Colonic mucosa (tissue), 4 donors: ENCODE measurements around the gene CHST14. TPM values are rescaled to one million over a fixed set of nuclear protein-coding genes. Genes with fewer than 3 reads are reported as not detected.
A peak's percentile ranks its signal among the peaks of the same experiment; 100 is the strongest.

Experiments used
- DNase-seq: peaks from one replicate; pipeline ENCODE4 v3.0.0-alpha.2; 2020
- H3K27ac ChIP-seq: fragments of 200-600 bp; one replicate; pipeline ENCODE4 v1.8.0; 2021
- H3K27me3 ChIP-seq: fragments of 200-600 bp; one replicate; pipeline ENCODE4 v1.8.0; 2021
- H3K36me3 ChIP-seq: fragments of 200-600 bp; one replicate; pipeline ENCODE4 v1.8.0; 2021
- H3K4me1 ChIP-seq: fragments of 200-600 bp; one replicate; pipeline ENCODE4 v1.8.0; 2021; ENCODE audit warnings: mild to moderate bottlenecking
- H3K4me3 ChIP-seq: fragments of 200-600 bp; one replicate; pipeline ENCODE4 v1.8.0; 2021
- H3K9ac ChIP-seq, 2 donors: one replicate each; pipeline ENCODE4 v1.7.0; 2013; ENCODE audit warnings: control low read depth in 2 of 2, low read depth in 2 of 2, low read length in 2 of 2
- H3K9me3 ChIP-seq: fragments of 200-600 bp; one replicate; pipeline ENCODE4 v1.8.0; 2021
- intact Hi-C: fragments of 100-400 bp; cut with DNase I; formaldehyde crosslinking; loops from one replicate; pipeline ENCODE4 v1.14.1; 2022
- total RNA-seq, 2 donors: library from RNA; stranded (reverse); fragmentation: NEBNext Ultra II Directional in 1 of 2; extraction: Animal tissue kit (Norgen Biotek cat#: 25700) in 1 of 2; gene quantifications; one replicate each; pipeline ENCODE4 v1.2.1, GENCODE V29; 2021
- TF ChIP-seq, protein P1 (sequence below): fragments of 200-600 bp; IDR thresholded peaks from one replicate; pipeline ENCODE4 v1.8.0; 2022; ENCODE audit warnings: antibody characterized with exemption, mild to moderate bottlenecking
- donor health status: healthy.
- donor health status: DM: no; HTN: no; CAD: no.
- donor health status: DM: no; HTN: no; CAD: no.

The CHST14 gene
- total RNA-seq, 2 donors from 2014 or later = 3.9 to 4.5 TPM

GRCh38 chr15:40435710-40436089 is 35.1 kb upstream of the CHST14 start:
- intact Hi-C loops = no loop called here
- peak overlapping the region; percentile 29 for H3K4me3 ChIP-seq
- peak overlapping the region; percentile 40 to 51 for H3K9ac ChIP-seq
- no peaks in the 10 kb centered on the region for H3K9me3 ChIP-seq
- H3K36me3 ChIP-seq = no peaks in the 10 kb centered on the region
- no peak for DNase-seq
- no peak overlapping the region for H3K27ac ChIP-seq
- no peaks in the 10 kb centered on the region for H3K27me3 ChIP-seq
- TF ChIP-seq, protein P1, sequence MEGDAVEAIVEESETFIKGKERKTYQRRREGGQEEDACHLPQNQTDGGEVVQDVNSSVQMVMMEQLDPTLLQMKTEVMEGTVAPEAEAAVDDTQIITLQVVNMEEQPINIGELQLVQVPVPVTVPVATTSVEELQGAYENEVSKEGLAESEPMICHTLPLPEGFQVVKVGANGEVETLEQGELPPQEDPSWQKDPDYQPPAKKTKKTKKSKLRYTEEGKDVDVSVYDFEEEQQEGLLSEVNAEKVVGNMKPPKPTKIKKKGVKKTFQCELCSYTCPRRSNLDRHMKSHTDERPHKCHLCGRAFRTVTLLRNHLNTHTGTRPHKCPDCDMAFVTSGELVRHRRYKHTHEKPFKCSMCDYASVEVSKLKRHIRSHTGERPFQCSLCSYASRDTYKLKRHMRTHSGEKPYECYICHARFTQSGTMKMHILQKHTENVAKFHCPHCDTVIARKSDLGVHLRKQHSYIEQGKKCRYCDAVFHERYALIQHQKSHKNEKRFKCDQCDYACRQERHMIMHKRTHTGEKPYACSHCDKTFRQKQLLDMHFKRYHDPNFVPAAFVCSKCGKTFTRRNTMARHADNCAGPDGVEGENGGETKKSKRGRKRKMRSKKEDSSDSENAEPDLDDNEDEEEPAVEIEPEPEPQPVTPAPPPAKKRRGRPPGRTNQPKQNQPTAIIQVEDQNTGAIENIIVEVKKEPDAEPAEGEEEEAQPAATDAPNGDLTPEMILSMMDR = no peak
- peaks cover 5% of the 10 kb centered on the region for H3K4me1 ChIP-seq

GRCh38 chr15:40436116-40436891 is 34.5 kb upstream of the CHST14 start:
- no peaks in the 10 kb centered on the region for H3K36me3 ChIP-seq
- TF ChIP-seq, protein P1 = no peak
- H3K9me3 ChIP-seq = no peaks in the 10 kb centered on the region
- intact Hi-C loops = no loop called here
- peak overlapping the region; percentile 26 to 58 for H3K9ac ChIP-seq
- no peak overlapping the region for H3K27ac ChIP-seq
- no peaks in the 10 kb centered on the region for H3K27me3 ChIP-seq
- peak; percentile 78 for DNase-seq
- H3K4me3 ChIP-seq = peak overlapping the region; percentile 29
- peaks cover 5% of the 10 kb centered on the region for H3K4me1 ChIP-seq

DNA sequence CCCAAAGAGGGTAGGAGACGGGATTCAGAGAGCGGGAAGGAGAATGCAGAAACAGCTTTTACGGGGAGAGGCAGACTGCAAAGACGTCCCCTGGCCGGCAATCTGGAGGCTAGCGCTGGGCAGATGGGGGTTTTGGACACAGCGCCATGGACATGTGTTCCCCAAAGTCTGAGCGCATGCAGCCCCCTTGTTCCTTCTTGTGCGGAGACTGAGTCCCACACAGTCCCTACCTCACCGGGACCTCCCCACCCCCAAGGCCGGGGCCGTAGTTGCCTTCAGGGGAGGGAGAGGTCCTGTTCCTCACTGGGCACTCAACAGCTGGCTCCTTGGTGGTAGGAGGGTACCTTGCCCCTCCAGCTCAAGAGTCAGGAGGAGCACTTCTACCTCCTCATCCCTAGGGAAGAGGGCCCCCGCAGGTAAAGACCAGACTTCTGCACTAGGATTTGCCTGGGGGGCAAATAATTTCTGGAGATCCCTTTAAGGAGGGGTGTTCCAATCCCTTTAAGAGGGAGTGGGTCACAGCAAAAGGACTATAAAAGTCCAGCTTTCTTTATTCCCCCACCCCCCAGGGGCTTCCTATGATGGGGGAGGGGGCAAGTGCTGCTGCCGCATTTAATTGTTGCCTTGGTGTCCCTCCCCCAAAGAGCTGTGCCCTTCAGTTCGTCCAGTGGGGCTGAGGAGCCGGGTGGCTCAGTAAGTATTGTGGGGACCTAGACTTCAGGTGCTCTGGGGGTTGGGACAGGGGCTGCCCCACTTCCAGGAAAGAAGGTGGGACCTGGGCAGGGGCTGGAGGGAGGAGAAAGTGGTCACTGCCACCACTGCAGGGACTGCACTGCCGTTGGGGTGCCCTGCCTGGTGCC is 33.7 kb upstream of the CHST14 start:
- H3K36me3 ChIP-seq = no peaks in the 10 kb centered on the region
- no peak overlapping the region for H3K27ac ChIP-seq
- H3K27me3 ChIP-seq = no peaks in the 10 kb centered on the region
- peaks cover 5% of the 10 kb centered on the region for H3K4me1 ChIP-seq
- intact Hi-C loops = no loop called here
- TF ChIP-seq, protein P1 = no peak
- H3K4me3 ChIP-seq = no peak overlapping the region
- peak overlapping the region in 1 of 2 donors; percentile 58 for H3K9ac ChIP-seq
- H3K9me3 ChIP-seq = no peaks in the 10 kb centered on the region
- DNase-seq = no peak

DNA sequence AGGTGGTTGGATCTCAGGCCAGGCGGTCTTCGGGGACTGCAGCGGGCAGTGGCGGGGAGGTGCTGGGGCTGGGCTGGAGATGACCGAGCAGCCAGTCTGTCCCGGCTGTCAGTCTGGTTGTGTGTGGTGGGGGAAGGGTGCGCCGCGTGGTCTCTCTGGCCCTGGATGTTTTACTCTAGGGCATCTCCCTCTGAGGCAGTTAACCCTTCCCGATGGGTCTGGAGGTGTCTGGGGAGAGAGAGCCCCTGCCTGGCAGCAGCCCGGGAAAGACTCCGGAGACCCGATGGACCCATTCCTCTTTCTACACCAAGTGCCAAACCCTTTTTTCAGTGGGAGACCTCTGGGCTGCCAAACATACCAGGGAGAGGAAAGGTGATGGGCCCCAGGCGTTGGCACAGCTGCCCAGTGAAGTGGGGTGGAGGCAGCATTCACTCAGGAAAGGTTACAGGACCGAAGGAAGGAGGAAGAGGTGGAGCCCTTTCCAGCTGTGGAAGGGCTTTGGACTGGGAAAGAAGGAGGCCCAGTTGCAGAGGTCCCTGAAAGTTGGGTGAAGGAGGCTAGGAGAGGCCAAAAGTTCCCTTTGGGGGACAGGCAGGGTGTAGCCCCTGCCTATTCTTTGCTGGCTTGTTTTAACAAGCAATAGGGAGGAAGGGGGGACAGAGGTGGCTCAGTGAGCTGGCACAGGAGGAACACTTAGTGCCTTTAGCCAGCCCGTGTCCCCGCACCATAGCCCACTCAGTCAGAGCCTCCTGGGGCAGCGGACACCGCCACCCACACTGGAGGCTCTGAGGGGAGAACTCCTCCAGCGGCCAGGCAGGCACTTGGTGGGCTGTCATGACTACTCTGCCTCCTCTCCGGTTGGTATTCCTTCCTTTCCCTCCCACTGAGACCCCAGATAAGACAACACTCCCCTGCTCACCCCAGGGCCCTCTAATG is 32.8 kb upstream of the CHST14 start:
- H3K4me1 ChIP-seq = peaks cover 10% of the 10 kb centered on the region
- TF ChIP-seq, protein P1 = no peak
- DNase-seq = no peak
- no peaks in the 10 kb centered on the region for H3K27me3 ChIP-seq
- H3K9me3 ChIP-seq = no peaks in the 10 kb centered on the region
- no peak overlapping the region for H3K4me3 ChIP-seq
- no peak overlapping the region for H3K9ac ChIP-seq
- intact Hi-C loops = no loop called here
- H3K27ac ChIP-seq = no peak overlapping the region
- no peaks in the 10 kb centered on the region for H3K36me3 ChIP-seq

DNA sequence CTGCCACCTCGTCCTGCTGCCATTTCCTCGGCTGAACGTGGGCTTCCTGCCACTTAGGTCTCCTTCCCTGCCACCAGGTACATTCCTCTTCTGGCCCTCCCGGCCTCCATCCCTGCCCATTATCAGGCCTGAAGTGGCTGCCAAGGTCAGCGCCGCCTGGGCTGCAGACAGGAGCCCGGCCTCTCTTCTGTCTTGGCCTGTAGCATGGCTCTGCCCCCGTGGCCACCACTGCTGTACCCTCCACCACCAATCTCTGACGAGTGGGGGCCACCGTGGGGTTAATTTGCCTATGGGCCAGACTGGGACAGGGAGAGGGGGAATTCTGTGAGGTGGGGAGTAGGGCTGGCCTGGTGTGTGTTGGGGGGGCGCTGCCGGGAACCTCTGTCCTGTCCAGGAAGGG is 32.1 kb upstream of the CHST14 start:
- no peak for DNase-seq
- TF ChIP-seq, protein P1 = no peak
- Histone ChIP-seq H3K9ac (no peak overlapping the region), H3K36me3 (no peaks in the 10 kb centered on the region), H3K4me1 (peaks cover 10% of the 10 kb centered on the region), H3K9me3 (no peaks in the 10 kb centered on the region), H3K27me3 (no peaks in the 10 kb centered on the region), H3K4me3 (no peak overlapping the region), H3K27ac (no peak overlapping the region)
- intact Hi-C loops = no loop called here
